Adipose tissue (tissue), 3 donors: Measurements from ENCODE around the gene RPL15. TPM values are rescaled to one million over a fixed set of nuclear protein-coding genes. Genes with fewer than 3 reads are reported as not detected.
"Not testable (repeated sequence)": the region's sequence is repeated elsewhere in the genome, so short reads cannot be mapped to it uniquely, and the experiment has no call there.

Source experiments
- H3K27ac ChIP-seq: one replicate; pipeline ENCODE4 v1.5.1; 2013; ENCODE audit warnings: low read depth, low read length
- WGBS, 3 donors: extraction: QIAGEN DNeasy Blood & Tissue Kit; methylation state at CpG; one replicate each; pipeline ENCODE4 v1.1.7; 2013; 5-methylcytosine and 5-hydroxymethylcytosine counted together
- polyA plus RNA-seq, 3 donors: library from polyadenylated mRNA; stranded (reverse); fragments of 200-250 nt; gene quantifications; one replicate each; pipeline ENCODE4 v1.2.3, GENCODE V29; 2013
- donor health status: healthy with polysubstance abuse.
- donor health status: Bipolar disorder and iron deficiency.
- donor health status: healthy.

Gene RPL15
- 1,000 to 10,000 TPM; 2,587 to 4,221 (median 3,241) TPM for polyA plus RNA-seq

DNA sequence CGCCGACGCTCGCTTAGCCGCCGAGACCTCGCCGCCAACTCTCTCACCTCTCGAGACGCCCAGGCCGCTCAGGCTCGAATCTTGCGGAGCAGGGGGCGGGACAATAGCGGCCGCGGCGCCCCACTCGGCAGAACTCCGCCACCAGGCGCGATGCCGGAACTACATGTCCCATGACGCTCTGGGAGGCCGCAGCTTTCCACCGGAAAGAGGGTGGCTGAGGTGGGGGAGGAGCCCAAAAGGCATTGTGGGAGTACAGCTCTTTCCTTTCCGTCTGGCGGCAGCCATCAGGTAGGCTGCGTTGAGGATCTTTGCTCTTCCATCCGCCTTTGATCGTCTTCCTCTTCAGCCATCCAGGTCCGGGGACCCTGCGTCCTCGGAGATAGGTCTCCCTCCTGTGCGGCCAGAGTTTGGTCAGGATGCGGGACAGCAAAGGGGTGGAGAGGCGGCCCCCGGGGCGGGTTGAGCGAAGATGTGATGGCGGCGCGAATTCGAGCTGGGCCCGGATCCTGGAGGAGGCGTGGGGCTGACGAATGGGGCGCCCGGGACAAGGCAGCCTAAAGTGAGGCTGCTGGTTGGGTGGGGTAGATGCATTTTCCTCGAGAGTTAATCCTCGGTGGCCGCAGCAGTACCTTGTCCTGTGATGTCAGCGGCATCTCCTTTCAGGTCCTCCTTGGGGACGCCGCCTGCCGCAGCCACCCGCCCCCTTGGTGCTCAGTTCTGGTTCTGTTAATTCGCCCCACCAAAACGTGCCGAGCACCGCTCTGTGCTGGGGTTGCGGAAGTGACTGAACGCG, at the start of gene RPL15, which contains the start of gene NKIRAS1:
TSS of gene RPL15 (plus strand) at position 247 of the 793 bp plus-strand sequence. CDS start 728 bp downstream, outside the sequence.
TSS of gene NKIRAS1 (minus strand) at position 105 of the 793 bp plus-strand sequence. CDS start 6,086 bp downstream, outside the sequence.
- H3K27ac ChIP-seq = peak within 1 kb of the TSS; percentile 42
- 0% methylated on average over 63 to 64 of the region's 64 CpGs for WGBS, 3 donors

DNA sequence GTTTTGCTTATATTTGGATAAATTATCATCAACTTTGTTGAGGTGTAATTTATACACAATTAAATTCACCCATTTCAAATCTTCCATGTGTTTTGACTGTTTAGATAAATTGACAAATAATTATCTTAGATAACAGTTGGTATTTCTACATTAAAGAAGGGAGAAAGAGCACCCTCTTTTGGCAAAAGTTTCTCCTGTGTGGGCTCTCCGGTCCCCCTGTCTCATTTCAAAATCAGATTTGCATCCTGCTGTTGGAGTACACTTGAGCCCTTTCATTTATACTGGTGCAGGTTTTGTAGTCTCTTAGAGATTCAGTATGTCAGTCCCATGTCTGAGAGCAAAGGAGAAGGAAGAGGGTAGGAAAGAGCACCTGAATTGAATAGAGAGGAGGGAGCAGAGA, 49.5 kb upstream of the RPL15 start:
- no peak overlapping the region for H3K27ac ChIP-seq
- WGBS, 3 donors = 51 to 76% (median 64%) methylated on average over 1 of the region's 1 CpG

DNA sequence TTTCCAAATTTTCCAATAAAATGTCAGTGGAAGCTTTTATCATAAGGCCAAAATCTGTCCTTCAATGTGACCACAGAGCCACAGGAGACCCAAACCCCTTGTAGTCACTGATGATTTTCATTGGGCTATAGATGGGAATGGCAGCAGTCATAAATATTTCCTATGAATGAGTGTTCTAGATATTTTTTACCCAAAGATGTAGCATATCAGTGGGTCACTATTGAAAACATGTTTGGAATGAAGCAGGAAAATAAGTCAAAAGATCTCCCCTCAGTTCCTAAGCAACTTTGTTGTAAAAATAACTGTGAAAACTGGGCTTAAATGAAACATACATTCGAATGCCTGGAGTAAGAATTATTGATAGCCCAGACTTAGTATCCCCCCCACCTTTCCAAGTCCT, 49.1 kb upstream of the RPL15 start:
- no peak overlapping the region for H3K27ac ChIP-seq
- WGBS, 3 donors = 81 to 97% (median 84%) methylated on average over 1 of the region's 1 CpG

DNA sequence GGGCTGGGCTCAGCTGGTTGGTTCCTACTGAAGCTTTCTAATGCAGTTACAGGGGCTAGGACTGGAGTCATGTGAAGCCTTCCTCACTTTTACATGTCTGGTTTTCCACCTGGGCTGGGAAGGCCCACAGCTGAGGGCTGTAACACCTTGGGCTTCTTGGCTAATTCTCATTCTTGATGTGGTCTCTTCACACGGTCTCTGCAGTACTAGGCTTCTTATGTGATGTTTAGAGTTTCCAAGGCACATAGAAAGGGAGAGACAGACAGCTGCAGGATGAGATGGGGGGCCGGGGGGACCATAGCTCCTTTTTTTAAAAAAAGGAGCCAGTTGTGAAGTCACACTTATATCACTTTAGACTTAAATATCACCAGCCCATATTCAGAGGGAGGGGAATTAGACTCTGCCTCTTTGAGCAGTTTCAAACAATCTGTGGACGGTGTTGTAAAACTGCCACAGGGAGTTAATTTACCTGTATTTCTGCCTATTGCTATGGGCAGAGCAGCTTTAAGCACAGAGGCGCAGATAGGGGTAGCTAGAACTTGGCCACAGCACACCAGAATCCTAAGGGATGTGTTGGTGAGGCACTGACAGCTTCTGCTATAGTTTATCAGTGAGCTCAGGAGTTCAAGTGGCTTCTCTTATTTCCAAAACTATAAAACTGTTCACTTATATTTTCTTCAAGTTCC, 46.8 kb upstream of the RPL15 start:
- 84 to 89% (median 87%) methylated on average over 4 of the region's 4 CpGs for WGBS, 3 donors
- no peak overlapping the region for H3K27ac ChIP-seq

DNA sequence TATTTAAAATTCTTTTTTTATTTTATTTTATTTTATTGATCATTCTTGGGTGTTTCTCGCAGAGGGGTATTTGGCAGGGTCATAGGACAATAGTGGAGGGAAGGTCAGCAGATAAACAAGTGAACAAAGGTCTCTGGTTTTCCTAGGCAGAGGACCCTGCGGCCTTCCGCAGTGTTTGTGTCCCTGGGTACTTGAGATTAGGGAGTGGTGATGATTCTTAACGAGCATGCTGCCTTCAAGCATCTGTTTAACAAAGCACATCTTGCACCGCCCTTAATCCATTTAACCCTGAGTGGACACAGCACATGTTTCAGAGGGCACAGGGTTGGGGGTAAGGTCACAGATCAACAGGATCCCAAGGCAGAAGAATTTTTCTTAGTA, 46.3 kb upstream of the RPL15 start:
- H3K27ac ChIP-seq = not testable (repeated sequence)
- 97 to 100% (median 100%) methylated on average over 1 of the region's 5 CpGs for WGBS, 3 donors

DNA sequence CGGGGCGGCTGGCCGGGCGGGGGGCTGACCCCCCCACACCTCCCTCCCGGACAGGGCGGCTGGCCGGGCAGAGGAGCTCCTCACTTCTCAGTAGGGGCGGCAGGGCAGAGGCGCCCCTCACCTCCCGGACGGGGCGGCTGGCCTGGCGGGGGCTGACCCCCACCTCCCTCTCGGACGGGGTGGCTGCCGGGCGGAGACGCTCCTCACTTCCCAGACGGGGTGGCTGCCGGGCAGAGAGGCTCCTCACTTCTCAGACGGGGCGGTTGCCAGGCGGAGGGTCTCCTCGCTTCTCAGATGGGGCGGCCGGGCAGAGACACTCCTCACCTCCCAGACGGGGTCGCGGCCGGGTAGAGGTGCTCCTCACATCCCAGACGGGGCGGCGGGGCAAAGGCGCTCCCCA, 45.6 kb upstream of the RPL15 start:
- 96 to 98% (median 97%) methylated on average over 14 to 34 of the region's 34 CpGs for WGBS, 3 donors
- not testable (repeated sequence) for H3K27ac ChIP-seq

DNA sequence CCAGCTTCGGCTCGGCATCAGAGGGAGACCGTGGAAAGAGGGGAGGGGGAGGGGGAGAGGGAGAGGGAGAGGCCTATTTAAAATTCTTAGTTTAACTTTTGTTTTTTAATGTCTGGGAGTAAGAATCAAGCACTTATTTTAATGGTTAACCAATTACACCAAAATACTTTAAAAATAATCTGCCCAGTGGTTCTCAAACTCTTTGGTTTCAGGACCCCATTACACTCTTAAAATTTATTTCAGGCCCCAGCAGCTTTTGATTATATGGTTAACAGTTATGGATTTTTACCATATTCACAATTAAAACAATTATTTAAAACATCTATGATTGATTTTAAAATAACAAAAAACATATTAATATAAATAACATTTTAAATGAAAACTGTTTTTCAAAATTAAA, 44.6 kb upstream of the RPL15 start:
- no peak overlapping the region for H3K27ac ChIP-seq
- WGBS, 3 donors = 95 to 100% (median 97%) methylated on average over 2 to 3 of the region's 3 CpGs

DNA sequence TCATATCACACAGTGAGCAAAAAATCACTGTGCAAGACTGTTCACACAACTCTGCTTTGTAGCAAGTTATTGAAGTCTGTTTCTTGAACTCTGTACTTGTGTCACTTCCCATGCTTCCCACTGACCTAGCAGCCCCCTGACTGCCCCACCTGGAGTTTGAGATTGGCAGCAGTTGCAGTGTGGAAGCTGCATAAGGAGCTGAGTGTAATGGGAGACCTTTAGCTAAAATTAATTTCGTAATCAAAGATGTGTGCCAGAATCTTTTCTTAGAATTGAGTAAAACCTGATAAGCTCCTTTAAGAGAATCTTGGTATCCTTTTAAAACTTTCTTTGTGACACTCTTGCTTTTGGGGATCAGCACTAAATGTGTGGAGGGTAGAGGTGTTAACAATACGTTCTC, 43.0 kb upstream of the RPL15 start:
- 63 to 69% (median 66%) methylated on average over 2 of the region's 2 CpGs for WGBS, 3 donors

DNA sequence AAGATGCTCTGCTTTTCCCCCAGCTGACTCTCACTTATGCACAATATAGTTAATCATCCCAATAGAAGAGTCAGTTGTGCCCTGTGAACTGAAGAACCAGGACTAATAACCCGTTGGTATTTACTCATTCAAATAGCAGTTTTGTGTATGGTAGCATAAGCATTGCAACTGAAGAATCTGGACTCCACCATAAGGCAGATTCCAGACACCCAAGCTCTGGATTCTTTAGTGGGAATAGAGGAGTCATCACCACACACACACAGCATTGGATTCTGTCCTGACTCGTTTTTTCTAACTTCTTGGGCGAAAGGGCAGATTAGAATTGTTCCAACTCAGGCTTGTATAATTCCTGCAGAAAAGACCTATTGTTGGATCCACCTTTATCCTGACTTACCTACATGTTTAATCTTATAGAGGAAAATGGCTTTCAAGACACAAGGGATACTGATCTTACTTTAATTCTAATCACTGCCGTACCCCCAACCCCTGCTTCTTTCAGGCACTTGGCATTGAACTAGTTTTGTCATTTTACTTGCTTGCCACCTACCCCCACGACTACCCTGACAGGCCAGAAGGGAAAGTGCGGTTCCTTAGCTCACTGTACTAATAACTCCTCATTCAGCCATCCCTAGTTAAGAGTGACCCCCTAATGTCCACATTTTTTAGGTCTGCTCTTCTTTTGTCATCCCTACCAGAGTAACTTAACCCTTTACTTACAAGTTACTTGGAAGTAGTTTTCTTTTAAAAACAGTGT, 42.4 kb upstream of the RPL15 start:
- H3K27ac ChIP-seq = no peak overlapping the region
- WGBS, 3 donors = 64 to 76% (median 74%) methylated on average over 6 of the region's 6 CpGs

More for the DNA sequence above, 43.0 kb upstream of the RPL15 start:
- H3K27ac ChIP-seq = no peak overlapping the region

DNA sequence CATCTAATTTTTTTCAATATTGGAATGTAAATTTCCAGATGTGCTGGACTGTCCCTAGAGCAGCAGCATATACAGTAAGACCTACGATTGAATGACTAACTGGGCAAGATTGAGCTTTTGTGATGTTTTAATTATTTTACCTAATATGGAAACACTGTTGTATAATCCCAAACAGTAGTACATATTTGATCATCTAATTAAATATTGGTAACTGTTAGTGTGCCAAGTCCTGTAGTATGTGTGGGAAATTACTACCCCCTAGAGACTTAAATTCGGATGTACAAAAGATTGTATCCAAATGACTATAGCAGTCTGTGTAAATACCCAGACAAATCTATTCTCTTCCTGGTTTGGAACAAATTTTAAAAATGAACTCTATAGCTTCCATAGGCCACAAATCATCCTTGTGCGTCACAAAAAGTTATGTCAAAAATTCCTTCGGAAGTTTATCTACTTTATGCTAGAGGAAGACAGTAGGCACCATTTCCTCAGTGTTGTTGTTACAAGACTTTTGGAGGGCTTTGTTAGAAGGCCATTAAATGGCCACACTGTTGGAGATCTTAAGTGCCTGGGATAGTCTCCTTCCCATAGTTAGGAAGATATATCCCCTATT, 41.7 kb upstream of the RPL15 start:
- 67 to 79% (median 73%) methylated on average over 4 of the region's 4 CpGs for WGBS, 3 donors
- no peak overlapping the region for H3K27ac ChIP-seq

DNA sequence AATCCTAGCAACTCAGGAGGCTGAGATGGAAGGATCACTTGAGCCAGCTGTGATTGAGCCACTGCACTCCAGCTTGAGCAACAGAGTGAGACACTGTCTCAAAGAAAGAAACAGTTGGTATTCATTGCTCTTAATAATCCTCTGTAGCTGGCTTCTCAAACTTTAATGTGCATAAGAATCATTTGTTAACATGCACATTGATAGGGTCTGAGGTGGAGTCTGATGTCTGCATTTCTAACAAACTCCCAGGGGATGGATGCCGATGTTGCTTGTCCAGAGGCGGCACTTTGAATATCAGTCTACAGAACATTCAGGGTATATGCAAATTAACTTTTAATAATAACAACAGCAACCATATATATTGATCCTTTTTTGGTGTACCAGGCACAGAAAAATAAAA, 40.0 kb upstream of the RPL15 start:
- no peak overlapping the region for H3K27ac ChIP-seq
- WGBS, 3 donors = 71 to 86% (median 73%) methylated on average over 2 of the region's 2 CpGs

DNA sequence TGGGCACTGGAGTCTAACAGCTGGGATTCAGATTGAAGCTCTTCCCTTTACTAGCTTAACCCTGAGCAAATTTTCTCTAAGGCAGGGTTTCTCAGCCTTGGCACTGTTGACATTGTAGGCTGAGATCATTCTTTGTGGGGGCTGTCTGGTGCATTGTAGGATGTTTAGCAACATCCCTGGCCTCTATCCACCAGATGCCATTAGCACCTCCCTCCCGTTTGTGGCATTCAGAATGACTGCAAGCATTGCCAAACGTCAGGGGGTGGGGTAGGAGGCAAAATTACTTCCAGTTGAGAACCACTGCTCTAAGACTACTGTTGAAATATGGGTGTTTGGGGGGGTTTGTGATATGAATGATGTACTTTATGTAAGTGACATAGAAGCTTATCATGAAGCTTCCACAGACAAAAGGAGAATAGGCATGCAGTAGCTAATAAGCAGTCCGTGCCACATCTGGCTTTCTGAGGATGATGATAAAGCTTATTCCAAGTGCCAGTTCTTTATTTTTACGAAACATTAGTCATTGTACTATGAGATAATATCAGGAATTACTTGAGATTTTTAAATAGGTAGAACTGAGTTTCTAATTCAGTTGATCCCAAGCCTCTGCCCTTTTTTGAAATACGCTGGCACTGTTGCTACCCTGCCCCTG, 39.5 kb upstream of the RPL15 start:
- H3K27ac ChIP-seq = no peak overlapping the region
- 38 to 75% (median 42%) methylated on average over 5 of the region's 5 CpGs for WGBS, 3 donors

DNA sequence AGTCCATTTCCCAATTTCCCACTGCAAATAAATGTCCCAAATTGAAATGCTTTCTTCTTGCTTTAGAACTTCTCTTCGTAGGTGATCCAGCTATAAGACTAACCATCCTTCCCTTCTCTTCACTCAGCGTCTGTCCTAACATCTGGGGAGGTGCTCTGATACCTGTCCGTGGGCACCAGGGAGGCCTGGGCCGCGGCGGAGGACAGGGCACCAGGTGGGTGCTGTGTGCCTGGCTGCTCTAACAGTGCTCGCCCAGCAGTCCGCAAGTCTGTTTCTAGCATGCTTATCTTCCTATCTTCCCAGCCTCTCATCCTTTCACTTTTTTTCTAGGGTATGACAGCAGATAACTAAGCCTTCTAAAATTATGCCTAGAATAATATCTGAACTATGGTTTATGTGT, 37.4 kb upstream of the RPL15 start:
- H3K27ac ChIP-seq = no peak overlapping the region
- 93 to 94% (median 94%) methylated on average over 8 of the region's 8 CpGs for WGBS, 3 donors

DNA sequence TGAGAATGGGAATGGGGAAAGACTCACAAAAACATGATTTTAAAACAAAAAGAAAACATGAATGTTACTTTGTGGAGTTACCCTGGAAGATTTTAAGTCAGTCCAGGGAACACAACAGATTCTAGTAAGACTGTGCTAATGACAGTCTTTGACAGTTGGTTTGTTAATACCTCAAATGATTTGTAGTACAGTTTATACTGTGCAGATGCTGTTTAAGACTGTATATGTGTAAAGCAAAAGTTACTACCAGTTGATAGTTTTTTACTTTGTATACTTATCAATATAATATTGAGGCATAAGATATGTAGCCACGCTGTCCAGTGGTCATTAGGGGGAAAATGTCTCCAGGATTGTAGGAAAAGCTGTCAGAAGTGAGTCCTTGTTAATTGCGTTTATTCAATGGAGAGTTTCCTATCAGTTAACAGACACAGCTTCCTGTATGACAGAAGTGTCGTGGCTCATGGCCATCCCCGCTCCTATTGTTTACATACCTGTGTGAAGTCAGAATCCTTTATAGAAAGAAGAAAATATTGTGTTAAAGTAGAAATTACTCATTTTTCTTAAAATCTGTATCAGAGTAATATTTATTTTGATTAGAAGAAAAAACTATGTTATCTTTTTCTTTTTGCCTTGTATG, 36.1 kb upstream of the RPL15 start:
- 16 to 51% (median 46%) methylated on average over 4 of the region's 4 CpGs for WGBS, 3 donors
- no peak overlapping the region for H3K27ac ChIP-seq

DNA sequence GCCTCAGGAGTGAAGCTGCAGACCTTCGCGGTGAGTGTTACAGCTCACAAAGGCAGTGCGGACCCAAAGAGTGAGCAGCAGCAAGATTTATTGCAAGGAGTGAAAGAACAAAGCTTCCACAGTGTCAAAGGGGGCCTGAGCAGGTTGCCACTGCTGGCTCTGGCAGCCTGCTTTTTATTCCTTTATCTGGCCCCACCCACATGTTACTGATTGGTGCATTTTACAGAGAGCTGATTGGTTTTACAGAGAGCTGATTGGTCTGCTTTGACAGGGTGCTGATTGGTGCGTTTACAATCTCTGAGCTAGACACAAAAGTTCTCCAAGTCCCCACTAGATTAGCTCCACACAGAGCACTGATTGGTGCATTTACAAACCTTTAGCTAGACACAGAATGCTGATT, 34.9 kb upstream of the RPL15 start:
- 64 to 90% (median 79%) methylated on average over 4 of the region's 4 CpGs for WGBS, 3 donors
- not testable (repeated sequence) for H3K27ac ChIP-seq

DNA sequence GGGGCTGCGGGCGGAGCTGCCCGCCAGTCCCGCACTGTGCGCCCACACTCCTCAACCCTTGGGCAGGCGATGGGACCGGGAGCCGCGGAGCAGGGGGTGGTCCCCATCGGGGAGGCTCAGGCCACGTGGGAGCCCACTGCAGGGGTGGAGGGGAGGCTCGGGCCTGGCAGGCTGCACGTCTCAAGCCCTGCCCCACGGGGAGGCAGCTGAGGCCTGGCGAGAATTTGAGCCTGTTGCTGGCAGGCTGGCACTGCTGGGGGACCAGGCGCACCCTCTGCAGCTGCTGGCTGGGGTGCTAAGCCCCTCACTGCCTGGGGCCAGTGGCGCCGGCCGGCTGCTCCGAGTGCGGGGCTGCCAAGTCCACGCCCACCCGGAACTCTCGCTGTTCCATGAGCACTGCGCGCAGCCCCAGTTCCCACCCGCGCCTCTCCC, 34.4 kb upstream of the RPL15 start:
- H3K27ac ChIP-seq = no peak overlapping the region
- WGBS, 3 donors = 97 to 98% (median 98%) methylated on average over 26 to 28 of the region's 28 CpGs

DNA sequence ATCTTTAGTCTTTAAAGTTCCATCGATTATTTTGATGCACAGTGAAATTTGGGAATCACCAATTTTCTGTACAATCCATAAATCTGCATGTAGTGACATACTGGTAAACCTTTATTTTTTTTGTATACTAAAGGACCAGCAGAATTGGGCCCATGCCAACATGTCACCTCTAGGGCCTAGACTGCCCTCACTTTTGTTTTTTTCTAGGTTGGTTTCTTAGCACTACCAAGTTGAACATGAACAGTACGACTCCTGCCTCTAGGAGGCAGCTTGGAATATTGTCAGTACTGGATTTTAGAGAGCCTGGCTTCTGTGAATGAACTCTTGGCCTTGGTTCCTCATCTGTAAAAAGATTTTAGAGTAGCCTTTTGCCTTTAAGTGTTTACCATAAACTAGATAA, 32.5 kb upstream of the RPL15 start:
- no peak overlapping the region for H3K27ac ChIP-seq
- 88 to 92% (median 92%) methylated on average over 2 of the region's 2 CpGs for WGBS, 3 donors

DNA sequence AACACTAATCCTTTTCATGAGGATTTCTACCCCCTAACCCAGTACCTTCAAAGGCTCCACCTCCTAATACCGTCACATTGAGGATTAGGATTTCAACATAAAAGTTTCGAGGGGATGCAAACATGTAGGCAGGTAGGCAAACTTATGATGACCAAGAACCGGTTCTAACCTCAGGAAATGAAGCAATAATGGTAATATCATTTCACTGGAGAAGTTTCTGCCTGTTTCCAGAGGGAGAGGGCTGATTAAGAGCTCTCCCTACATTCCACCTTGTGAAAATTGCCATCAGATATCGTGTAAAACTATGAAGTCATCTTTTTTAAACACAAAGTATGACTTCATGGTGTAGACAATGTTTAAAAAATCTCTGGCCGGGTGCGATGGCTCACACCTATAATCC, 31.7 kb upstream of the RPL15 start:
- WGBS, 3 donors = 73 to 91% (median 77%) methylated on average over 6 of the region's 6 CpGs
- no peak overlapping the region for H3K27ac ChIP-seq
